ENCODE measurements around the gene FLG2.
A peak's percentile ranks its signal among the peaks of the same experiment; 100 is the strongest.
"Not testable (repeated sequence)": the region's sequence is repeated elsewhere in the genome, so short reads cannot be mapped to it uniquely, and the experiment has no call there.

The FLG2 gene

DNA sequence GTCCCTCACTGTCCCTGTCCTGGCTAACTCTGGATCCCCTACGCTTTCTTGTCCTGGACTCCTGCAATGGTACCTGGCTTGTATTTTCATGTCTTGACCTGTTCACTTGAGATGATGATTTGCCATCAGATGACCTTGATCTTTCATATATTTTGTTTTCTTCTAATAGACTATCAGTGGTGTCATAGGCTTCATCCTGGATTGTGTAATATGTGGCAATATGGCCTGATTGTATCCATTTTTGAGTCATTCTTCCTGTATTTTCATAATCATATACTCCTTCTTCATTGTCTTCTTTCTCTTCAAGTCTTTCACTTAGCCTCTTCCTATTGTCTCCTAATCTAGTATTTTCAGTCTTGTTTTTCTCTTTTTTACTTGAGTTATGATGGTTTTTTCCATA is 45.8 kb downstream of the FLG2 start:
- peak; percentile 39 for DNase-seq (ENCODE audit: low read depth)
- no peak overlapping the region for H3K4me3 ChIP-seq (ENCODE audit: low read length)
- TF ChIP-seq, protein P1, sequence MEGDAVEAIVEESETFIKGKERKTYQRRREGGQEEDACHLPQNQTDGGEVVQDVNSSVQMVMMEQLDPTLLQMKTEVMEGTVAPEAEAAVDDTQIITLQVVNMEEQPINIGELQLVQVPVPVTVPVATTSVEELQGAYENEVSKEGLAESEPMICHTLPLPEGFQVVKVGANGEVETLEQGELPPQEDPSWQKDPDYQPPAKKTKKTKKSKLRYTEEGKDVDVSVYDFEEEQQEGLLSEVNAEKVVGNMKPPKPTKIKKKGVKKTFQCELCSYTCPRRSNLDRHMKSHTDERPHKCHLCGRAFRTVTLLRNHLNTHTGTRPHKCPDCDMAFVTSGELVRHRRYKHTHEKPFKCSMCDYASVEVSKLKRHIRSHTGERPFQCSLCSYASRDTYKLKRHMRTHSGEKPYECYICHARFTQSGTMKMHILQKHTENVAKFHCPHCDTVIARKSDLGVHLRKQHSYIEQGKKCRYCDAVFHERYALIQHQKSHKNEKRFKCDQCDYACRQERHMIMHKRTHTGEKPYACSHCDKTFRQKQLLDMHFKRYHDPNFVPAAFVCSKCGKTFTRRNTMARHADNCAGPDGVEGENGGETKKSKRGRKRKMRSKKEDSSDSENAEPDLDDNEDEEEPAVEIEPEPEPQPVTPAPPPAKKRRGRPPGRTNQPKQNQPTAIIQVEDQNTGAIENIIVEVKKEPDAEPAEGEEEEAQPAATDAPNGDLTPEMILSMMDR (IDR thresholded peaks at IDR 0.05; ENCODE audit: insufficient read depth, low read depth, low read length, missing control alignments): no peak

DNA sequence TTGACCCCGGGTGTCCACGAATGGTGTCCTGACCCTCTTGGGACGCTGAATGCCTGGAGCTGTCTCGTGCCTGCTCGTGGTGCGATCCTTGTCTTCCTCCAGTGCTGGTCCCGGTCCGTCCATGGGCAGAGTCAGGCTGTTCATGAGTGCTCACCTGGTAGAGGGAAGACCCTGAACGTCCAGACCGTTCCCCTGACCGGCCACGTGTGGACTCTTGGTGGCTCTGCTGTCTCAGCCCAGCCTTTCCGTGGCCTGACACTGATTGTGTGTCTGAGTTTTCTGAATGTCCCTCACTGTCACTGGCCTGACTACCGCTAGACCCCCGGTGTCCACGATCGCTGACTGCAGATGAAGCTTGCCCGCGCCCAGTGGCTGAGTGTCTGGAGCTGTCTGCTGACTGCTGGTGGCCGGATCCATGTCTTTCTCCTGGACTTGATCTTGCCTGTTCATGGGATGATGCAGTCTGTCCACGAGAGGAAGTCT is 46.4 kb downstream of the FLG2 start:
- no peak for DNase-seq (ENCODE audit: low read depth)
- TF ChIP-seq, protein P1 (IDR thresholded peaks at IDR 0.05; ENCODE audit: insufficient read depth, low read depth, low read length, missing control alignments): no peak
- no peak overlapping the region for H3K4me3 ChIP-seq (ENCODE audit: low read length)

DNA sequence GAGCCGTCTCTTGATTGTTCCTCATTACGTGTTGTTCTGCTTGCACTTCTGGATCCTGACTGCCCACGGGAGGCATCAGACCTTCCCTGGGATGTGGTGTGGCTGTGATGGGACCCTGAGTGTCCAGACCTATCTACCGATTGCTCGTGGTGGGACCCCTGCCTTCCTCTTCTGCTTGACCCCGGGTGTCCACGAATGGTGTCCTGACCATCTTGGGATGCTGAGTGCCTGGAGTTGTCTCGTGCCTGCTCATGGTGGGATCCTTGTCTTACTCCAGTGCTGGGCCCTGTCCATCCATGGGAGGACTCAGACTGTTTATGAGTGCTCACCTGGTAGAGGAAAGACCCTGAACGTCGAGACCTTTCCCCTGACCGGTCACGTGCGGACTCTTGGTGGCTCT is 47.6 kb downstream of the FLG2 start:
- not testable (repeated sequence) for DNase-seq (ENCODE audit: low read depth); H3K4me3 ChIP-seq (ENCODE audit: low read length)

DNA sequence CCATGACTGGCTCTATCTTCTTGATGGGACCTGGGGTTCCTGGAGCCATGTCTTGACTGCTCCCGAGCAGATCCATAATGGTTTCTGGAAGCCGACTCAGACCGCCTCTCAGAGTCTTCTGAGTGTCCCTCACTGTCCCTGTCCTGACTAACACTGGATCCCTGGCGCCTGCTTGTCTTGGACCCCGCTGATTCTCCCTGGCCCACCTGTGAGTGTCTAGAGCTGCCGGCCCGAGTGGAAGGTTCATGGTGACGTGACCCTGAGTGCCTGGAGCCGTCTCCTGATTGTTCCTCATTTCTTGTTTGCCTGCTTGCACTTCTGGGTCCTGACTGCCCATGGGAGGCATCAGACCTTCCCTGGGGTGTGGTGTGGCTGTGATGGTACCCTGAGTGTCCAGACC is 49.9 kb downstream of the FLG2 start:
- no peak overlapping the region for H3K4me3 ChIP-seq (ENCODE audit: low read length)
- TF ChIP-seq, protein P1 (IDR thresholded peaks at IDR 0.05; ENCODE audit: insufficient read depth, low read depth, low read length, missing control alignments): no peak
- DNase-seq (ENCODE audit: low read depth): no peak

DNA sequence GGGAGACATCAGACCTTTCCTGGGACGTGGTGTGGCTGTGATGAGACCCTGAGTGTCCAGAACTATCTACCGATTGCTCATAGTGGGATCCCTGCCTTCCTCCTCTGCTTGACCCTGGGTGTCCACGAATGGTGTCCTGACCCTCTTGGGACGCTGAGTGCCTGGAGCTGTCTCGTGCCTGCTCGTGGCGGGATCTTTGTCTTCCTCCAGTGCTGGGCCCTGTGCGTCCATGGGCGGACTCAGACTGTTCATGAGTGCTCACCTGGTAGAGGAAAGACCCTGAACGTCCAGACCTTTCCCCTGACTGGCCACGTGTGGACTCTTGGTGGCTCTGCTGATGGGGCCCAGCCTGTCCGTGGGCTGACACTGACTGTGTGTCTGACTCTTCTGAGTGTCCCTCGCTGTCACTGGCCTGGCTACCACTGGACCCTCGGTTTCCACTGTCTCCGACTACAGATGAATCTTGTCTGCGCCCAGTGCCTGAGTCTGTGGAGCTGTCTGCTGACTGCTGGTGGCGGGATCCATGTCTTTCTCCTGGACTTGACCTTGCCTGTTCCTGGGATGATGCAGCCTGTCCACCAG is 50.4 kb downstream of the FLG2 start:
- DNase-seq (ENCODE audit: low read depth); H3K4me3 ChIP-seq (ENCODE audit: low read length): not testable (repeated sequence)

DNA sequence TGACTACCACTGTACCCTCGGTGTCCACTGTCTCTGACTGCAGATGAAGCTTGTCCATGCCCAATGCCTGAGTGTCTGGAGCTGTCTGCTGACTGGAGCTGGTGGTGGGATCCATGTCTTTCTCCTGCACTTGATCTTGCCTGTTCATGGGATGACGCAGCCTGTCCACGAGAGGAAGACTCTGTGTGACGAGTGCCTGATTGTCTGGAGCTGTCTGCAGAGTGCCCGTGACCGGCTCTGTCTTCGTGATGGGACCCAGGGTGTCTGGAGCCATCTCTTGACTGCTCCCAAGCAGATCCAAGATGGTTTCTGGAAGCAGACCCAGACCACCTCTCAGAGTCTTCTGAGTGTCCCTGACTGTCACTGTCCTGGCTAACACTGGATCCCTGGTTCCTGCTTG is 51.0 kb downstream of the FLG2 start:
- DNase-seq (ENCODE audit: low read depth); H3K4me3 ChIP-seq (ENCODE audit: low read length): not testable (repeated sequence)

DNA sequence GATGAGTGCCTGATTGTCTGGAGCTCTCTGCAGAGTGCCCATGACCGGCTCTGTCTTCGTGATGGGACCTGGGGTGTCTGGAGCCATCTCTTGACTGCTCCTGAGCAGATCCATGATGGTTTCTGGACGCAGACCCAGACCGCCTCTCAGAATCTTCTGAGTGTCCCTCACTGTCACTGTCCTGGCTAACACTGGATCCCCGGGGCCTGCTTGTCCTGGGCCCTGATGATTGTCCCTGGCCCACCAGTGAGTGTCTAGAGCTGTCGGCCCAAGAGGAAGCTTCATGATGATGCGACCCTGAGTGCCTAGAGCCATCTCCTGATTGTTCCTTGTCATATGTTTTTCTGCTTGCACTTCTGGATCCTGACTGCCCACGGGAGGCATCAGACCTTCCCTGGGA is 51.8 kb downstream of the FLG2 start:
- DNase-seq (ENCODE audit: low read depth); H3K4me3 ChIP-seq (ENCODE audit: low read length): not testable (repeated sequence)

DNA sequence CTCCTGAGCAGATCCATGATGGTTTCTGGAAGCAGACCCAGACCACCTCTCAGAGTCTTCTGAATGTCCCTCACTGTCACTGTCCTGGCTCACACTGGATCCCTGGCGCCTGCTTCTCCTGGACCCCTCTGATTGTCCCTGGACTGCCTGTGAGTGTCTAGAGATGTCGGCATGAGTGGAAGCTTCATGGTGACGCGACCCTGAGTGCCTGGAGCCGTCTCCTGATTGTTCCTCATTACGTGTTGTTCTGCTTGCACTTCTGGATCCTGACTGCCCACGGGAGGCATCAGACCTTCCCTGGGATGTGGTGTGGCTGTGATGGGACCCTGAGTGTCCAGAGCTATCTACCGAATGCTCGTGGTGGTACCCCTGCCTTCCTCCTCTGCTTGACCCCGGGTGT is 53.7 kb downstream of the FLG2 start:
- DNase-seq (ENCODE audit: low read depth); H3K4me3 ChIP-seq (ENCODE audit: low read length): not testable (repeated sequence)

DNA sequence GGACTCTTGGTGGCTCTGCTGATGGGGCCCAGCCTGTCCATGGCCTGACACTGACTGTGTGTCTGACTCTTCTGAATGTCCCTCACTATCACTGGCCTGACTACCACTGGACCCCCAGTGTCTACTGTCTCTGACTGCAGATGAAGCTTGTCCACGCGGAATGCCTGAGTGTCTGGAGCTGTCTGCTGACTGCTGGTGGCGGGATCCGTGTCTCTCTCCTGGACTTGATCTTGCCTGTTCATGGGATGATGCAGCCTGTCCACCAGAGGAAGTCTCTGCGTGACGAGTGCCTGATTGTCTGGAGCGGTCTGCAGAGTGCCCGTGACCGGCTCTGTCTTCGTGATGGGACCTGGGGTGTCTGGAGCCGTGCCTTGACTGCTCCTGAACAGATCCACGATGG is 55.0 kb downstream of the FLG2 start:
- not testable (repeated sequence) for DNase-seq (ENCODE audit: low read depth); H3K4me3 ChIP-seq (ENCODE audit: low read length)

DNA sequence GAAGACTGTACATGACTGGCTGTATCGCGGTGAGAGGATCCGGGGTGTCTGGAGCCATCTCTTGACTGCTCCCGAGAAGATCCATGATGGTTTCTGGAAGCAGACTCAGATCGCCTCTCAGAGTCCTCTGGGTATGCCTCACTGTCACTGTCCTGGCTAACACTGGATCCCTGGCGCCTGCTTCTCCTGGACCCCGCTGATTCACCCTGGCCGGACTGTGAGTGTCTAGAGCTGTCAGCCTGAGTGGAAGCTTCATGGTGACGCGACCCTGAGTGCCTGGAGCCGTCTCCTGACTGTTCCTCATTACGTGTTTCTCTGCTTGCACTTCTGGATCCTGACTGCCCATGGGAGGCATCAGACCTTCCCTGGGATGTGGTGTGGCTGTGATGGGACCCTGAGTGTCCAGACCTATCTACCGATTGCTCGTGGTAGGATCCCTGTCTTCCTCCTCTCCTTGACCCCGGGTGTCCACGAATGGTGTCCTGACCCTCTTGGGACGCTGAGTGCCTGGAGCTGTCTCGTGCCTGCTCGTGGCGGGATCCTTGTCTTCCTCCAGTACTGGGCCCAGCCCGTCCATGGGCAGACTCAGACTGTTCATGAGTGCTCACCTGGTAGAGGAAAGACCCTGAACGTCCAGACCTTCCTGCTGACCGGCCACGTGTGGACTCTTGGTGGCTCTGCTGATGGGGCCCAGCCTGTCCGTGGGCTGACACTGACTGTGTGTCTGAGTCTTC is 56.5 kb downstream of the FLG2 start:
- DNase-seq (ENCODE audit: low read depth); H3K4me3 ChIP-seq (ENCODE audit: low read length): not testable (repeated sequence)
